Fibroblast of mammary gland (primary cell): ENCODE results near the gene LRRC4C.

Experiments
- DNase-seq: peaks from one replicate; pipeline ENCODE4 v3.0.0-alpha.2; 2010; ENCODE audit warnings: low read depth
- H3K4me3 ChIP-seq: 2 replicates; pipeline ENCODE4 v1.5.1; 2011; ENCODE audit warnings: low read depth, mild to moderate bottlenecking, low read length, moderate library complexity; ENCODE audit not compliant: control insufficient read depth
- TF ChIP-seq, protein P1 (sequence below): conservative IDR thresholded peaks from 2 replicates; pipeline ENCODE4 v1.5.1; 2011; ENCODE audit warnings: low read depth, low read length, inconsistent platforms; ENCODE audit not compliant: control insufficient read depth, insufficient read depth

Gene LRRC4C

DNA sequence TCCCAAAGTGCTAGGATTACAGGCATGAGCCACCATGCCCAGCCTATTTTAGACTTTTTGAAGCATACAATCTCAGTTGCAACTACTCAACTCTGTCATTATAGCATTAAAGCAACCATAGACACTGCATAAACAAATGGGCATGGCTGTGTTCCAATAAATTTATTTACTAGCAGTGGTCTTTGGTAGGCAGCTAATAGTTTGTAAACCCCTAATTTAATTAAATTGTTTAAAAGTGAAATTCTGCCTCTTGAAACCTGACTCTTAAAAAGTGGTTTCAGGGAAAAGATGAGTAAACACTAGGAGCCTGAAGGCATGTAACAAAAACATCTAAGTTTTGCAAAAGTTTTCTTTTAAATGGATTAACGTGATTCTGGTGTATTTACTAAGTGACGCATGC lies 1364.5 kb downstream of the LRRC4C start:
- H3K4me3 ChIP-seq, result no peak overlapping the region
- TF ChIP-seq, protein P1, sequence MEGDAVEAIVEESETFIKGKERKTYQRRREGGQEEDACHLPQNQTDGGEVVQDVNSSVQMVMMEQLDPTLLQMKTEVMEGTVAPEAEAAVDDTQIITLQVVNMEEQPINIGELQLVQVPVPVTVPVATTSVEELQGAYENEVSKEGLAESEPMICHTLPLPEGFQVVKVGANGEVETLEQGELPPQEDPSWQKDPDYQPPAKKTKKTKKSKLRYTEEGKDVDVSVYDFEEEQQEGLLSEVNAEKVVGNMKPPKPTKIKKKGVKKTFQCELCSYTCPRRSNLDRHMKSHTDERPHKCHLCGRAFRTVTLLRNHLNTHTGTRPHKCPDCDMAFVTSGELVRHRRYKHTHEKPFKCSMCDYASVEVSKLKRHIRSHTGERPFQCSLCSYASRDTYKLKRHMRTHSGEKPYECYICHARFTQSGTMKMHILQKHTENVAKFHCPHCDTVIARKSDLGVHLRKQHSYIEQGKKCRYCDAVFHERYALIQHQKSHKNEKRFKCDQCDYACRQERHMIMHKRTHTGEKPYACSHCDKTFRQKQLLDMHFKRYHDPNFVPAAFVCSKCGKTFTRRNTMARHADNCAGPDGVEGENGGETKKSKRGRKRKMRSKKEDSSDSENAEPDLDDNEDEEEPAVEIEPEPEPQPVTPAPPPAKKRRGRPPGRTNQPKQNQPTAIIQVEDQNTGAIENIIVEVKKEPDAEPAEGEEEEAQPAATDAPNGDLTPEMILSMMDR, result no peak
- no peak for DNase-seq

DNA sequence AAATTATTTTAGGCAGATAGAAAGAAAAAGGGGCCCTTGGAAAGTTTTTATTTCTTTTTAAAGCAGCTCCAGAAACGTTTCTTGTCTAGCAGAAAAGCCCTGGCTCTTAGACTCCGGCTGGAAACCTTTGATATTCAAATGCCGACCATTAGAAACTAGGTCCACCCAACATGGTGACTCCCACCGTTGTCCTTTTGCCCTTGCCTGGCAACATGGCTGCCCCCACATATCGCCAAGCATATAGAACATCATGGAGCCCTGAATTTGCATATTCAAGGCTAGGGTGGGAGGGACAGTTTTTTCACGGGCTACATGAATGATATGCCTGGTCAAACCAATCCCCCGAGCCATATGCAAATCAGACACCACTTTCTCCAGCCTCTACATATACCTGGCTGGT lies 1379.0 kb downstream of the LRRC4C start:
- H3K4me3 ChIP-seq, result no peak overlapping the region
- TF ChIP-seq, protein P1, result no peak
- DNase-seq, result no peak
